Measurements from ENCODE around the gene RAPGEF1.

RAPGEF1 gene

DNA sequence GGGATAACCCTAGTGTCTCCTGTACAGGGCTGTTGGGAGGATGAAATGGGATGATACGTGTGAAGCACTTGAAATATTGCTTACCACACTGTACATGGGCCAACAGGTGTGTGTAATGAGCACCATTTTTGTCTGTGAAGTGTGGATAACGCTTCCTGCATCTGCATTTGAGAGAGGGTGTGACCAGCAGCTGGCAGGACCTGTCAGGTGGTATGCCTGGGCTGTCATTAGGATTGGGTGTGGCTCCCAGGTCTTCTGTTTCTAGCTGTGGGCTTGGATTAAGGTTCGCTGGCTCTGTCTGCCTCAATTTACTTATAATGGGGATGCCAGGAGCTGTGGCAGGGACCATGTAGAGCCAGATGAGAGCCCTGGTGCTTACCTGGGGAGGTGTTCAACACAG lies 120.2 kb downstream of the RAPGEF1 start:
- POLR2A ChIA-PET, result no interaction called here
- Histone ChIP-seq H3K4me3 (ENCODE audit: control insufficient read depth in 1 of 7, extremely low read depth in 1 of 7, insufficient read depth in 4 of 7, low read depth in 2 of 7, low read length in 6 of 7) (no peak overlapping the region), H3K4me1 (ENCODE audit: control extremely low read depth in 1 of 4, control insufficient read depth in 4 of 4, insufficient read depth in 4 of 4, low read length in 3 of 4) (peaks cover 0 to 19% (median 0%) of the 10 kb centered on the region in 4 experiments), H3K27me3 (replicated peaks in 2 of 5; ENCODE audit: control insufficient read depth in 4 of 5, insufficient read depth in 5 of 5, low read length in 4 of 5) (no peaks in the 10 kb centered on the region), H3K27ac (ENCODE audit: insufficient read depth in 1 of 2, low read depth in 1 of 2, low read length in 2 of 2, poor library complexity in 1 of 2, severe bottlenecking in 2 of 2) (no peak overlapping the region), H3K9me3 (ENCODE audit: control extremely low read depth in 1 of 5, control insufficient read depth in 4 of 5, insufficient read depth in 2 of 5, low read depth in 1 of 5, low read length in 4 of 5) (no peaks in the 10 kb centered on the region), H3K36me3 (ENCODE audit: control insufficient read depth in 4 of 4, insufficient read depth in 4 of 4, low read length in 3 of 4) (peaks cover 5 to 89% (median 59%) of the 10 kb centered on the region in 4 experiments)
- DNase-seq, result no peak
- WGBS (ENCODE audit: insufficient coverage), result 96% methylated on average over 3 of the region's 3 CpGs
- CTCF ChIA-PET, result interaction anchor here (1.4 kb wide), 1 partner anchor 10 kb away, joined by 5 read pairs; no protein-coding TSS in a partner anchor

DNA sequence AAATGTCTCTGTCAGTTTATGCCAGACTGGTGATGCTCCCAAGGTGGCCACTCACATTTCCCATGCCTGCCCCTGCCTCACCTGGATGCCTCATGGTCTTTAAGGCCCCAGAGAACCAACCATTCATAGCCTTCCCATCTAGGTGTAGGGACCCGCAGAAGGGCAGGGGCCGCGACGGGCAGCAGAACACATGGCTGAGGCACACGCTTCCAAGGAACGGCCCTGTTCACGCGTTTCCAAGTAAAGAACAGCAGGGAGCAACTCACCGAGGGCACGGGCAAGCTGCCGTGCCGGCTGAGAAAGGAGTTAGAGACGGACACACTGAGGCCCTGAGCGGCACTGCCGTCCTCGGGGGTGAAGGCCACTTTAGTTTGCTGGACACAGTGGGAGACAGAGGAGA lies 121.1 kb downstream of the RAPGEF1 start:
- DNase-seq, result no peak
- ChIA-PET CTCF (no interaction called here), POLR2A (no interaction called here)
- no peaks in the 10 kb centered on the region for H3K9me3 ChIP-seq (ENCODE audit: control extremely low read depth in 1 of 5, control insufficient read depth in 4 of 5, insufficient read depth in 2 of 5, low read depth in 1 of 5, low read length in 4 of 5)
- peaks cover 5 to 87% (median 56%) of the 10 kb centered on the region in 4 experiments for H3K36me3 ChIP-seq (ENCODE audit: control insufficient read depth in 4 of 4, insufficient read depth in 4 of 4, low read length in 3 of 4)
- 98% methylated on average over 12 of the region's 16 CpGs for WGBS (ENCODE audit: insufficient coverage)
- no peak overlapping the region for H3K27ac ChIP-seq (ENCODE audit: insufficient read depth in 1 of 2, low read depth in 1 of 2, low read length in 2 of 2, poor library complexity in 1 of 2, severe bottlenecking in 2 of 2)
- H3K4me1 ChIP-seq (ENCODE audit: control extremely low read depth in 1 of 4, control insufficient read depth in 4 of 4, insufficient read depth in 4 of 4, low read length in 3 of 4), result peaks cover 0 to 19% (median 0%) of the 10 kb centered on the region in 4 experiments
- H3K4me3 ChIP-seq (ENCODE audit: control insufficient read depth in 1 of 7, extremely low read depth in 1 of 7, insufficient read depth in 4 of 7, low read depth in 2 of 7, low read length in 6 of 7), result no peak overlapping the region
- no peaks in the 10 kb centered on the region for H3K27me3 ChIP-seq (replicated peaks in 2 of 5; ENCODE audit: control insufficient read depth in 4 of 5, insufficient read depth in 5 of 5, low read length in 4 of 5)

DNA sequence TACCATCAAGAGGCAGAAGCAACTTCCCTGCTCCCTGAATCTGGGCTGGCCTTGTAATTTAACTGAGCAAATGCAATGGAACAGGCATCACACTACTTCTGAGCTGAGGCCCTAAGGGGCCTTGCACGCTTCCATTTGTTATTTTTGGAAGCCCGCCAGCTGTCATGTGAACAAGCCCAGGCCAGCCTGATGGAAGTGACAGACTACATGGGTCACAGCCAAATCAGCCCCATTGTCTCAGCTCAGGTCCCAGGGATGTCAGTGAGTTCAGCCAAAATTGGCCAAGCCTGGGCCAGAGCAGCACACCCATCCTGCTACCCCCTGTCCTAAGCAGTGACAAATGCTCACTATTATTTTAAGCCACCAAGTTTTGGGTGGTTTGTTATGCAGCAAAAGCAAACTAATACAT lies 121.8 kb downstream of the RAPGEF1 start:
- Histone ChIP-seq H3K27me3 (replicated peaks in 2 of 5; ENCODE audit: control insufficient read depth in 4 of 5, insufficient read depth in 5 of 5, low read length in 4 of 5) (no peaks in the 10 kb centered on the region), H3K4me1 (ENCODE audit: control extremely low read depth in 1 of 4, control insufficient read depth in 4 of 4, insufficient read depth in 4 of 4, low read length in 3 of 4) (peaks cover 0 to 19% (median 0%) of the 10 kb centered on the region in 4 experiments), H3K4me3 (ENCODE audit: control insufficient read depth in 1 of 7, extremely low read depth in 1 of 7, insufficient read depth in 4 of 7, low read depth in 2 of 7, low read length in 6 of 7) (no peak overlapping the region), H3K27ac (ENCODE audit: insufficient read depth in 1 of 2, low read depth in 1 of 2, low read length in 2 of 2, poor library complexity in 1 of 2, severe bottlenecking in 2 of 2) (no peak overlapping the region), H3K9me3 (ENCODE audit: control extremely low read depth in 1 of 5, control insufficient read depth in 4 of 5, insufficient read depth in 2 of 5, low read depth in 1 of 5, low read length in 4 of 5) (no peaks in the 10 kb centered on the region), H3K36me3 (ENCODE audit: control insufficient read depth in 4 of 4, insufficient read depth in 4 of 4, low read length in 3 of 4) (peaks cover 5 to 87% (median 55%) of the 10 kb centered on the region in 4 experiments)
- WGBS (ENCODE audit: insufficient coverage), result 80% methylated on average over 2 of the region's 2 CpGs
- CTCF ChIA-PET, result interaction anchor here (0.6 kb wide), 1 partner anchor 20 kb away, joined by 3 read pairs; no protein-coding TSS in a partner anchor
- POLR2A ChIA-PET, result no interaction called here
- DNase-seq, result no peak

DNA sequence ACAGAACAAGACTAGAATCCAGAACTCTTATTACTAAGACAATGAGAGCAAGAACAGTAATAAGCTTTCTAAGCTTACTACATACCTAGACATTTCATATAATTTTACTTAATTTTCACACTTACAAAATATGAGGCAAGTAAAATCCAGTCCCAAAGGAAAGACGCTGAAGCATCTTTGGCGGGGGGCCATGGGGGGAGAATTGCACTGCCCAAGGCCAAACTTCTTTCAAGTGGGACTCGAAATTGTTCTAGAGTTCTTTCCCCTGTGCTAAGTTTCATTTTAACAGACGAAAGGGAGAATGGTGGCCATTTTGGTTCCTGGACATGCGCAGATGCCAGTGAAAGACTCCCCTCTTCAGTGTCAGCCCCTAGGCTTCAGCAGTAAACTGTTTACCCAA lies 122.3 kb downstream of the RAPGEF1 start:
- Histone ChIP-seq H3K4me3 (ENCODE audit: control insufficient read depth in 1 of 7, extremely low read depth in 1 of 7, insufficient read depth in 4 of 7, low read depth in 2 of 7, low read length in 6 of 7) (no peak overlapping the region), H3K36me3 (ENCODE audit: control insufficient read depth in 4 of 4, insufficient read depth in 4 of 4, low read length in 3 of 4) (peaks cover 5 to 89% (median 55%) of the 10 kb centered on the region in 4 experiments), H3K27me3 (replicated peaks in 2 of 5; ENCODE audit: control insufficient read depth in 4 of 5, insufficient read depth in 5 of 5, low read length in 4 of 5) (no peaks in the 10 kb centered on the region), H3K9me3 (ENCODE audit: control extremely low read depth in 1 of 5, control insufficient read depth in 4 of 5, insufficient read depth in 2 of 5, low read depth in 1 of 5, low read length in 4 of 5) (no peaks in the 10 kb centered on the region), H3K27ac (ENCODE audit: insufficient read depth in 1 of 2, low read depth in 1 of 2, low read length in 2 of 2, poor library complexity in 1 of 2, severe bottlenecking in 2 of 2) (no peak overlapping the region), H3K4me1 (ENCODE audit: control extremely low read depth in 1 of 4, control insufficient read depth in 4 of 4, insufficient read depth in 4 of 4, low read length in 3 of 4) (peaks cover 0 to 19% (median 0%) of the 10 kb centered on the region in 4 experiments)
- ChIA-PET CTCF (interaction anchor here (0.6 kb wide), 1 partner anchor 19 kb away, joined by 3 read pairs; no protein-coding TSS in a partner anchor), POLR2A (no interaction called here)
- no peak for DNase-seq
- WGBS (ENCODE audit: insufficient coverage), result 96% methylated on average over 5 of the region's 5 CpGs

DNA sequence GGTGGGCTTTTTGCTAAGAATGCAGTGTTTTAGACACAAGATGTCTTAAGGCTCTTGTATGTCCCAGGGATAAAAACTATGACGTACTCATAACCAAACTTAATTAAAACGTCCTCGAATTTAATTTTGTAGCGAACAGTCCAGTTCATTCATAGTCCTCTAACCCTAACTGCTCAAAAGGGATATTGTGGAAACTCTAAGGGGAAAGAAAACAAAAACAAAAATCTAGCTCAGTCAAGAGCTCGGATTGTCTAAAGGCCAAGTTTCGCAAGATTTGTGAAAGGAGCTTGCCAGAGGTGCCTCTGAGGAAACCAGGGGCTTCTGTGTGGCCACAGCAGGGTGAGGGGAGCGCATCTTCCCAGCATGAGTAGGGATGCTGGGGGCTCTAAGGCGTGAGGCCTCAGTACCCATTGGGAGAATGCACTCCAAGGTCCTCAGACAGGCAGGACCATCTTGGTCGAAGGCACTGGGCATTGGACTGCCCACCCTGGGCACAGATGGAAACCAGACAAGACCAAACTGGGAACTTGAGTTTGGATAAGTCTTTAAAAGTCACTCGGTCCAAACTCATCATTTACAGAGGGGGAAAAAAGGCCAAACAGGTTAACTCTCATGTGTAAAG lies 122.8 kb downstream of the RAPGEF1 start:
- Histone ChIP-seq H3K4me1 (ENCODE audit: control extremely low read depth in 1 of 4, control insufficient read depth in 4 of 4, insufficient read depth in 4 of 4, low read length in 3 of 4) (peaks cover 0 to 14% (median 0%) of the 10 kb centered on the region in 4 experiments), H3K27ac (ENCODE audit: insufficient read depth in 1 of 2, low read depth in 1 of 2, low read length in 2 of 2, poor library complexity in 1 of 2, severe bottlenecking in 2 of 2) (no peak overlapping the region), H3K9me3 (ENCODE audit: control extremely low read depth in 1 of 5, control insufficient read depth in 4 of 5, insufficient read depth in 2 of 5, low read depth in 1 of 5, low read length in 4 of 5) (no peaks in the 10 kb centered on the region), H3K36me3 (ENCODE audit: control insufficient read depth in 4 of 4, insufficient read depth in 4 of 4, low read length in 3 of 4) (peaks cover 5 to 87% (median 53%) of the 10 kb centered on the region in 4 experiments), H3K27me3 (replicated peaks in 2 of 5; ENCODE audit: control insufficient read depth in 4 of 5, insufficient read depth in 5 of 5, low read length in 4 of 5) (no peaks in the 10 kb centered on the region), H3K4me3 (ENCODE audit: control insufficient read depth in 1 of 7, extremely low read depth in 1 of 7, insufficient read depth in 4 of 7, low read depth in 2 of 7, low read length in 6 of 7) (no peak overlapping the region)
- no peak for DNase-seq
- CTCF ChIA-PET, result no interaction called here
- POLR2A ChIA-PET, result no interaction called here
- 80% methylated on average over 9 of the region's 10 CpGs for WGBS (ENCODE audit: insufficient coverage)

DNA sequence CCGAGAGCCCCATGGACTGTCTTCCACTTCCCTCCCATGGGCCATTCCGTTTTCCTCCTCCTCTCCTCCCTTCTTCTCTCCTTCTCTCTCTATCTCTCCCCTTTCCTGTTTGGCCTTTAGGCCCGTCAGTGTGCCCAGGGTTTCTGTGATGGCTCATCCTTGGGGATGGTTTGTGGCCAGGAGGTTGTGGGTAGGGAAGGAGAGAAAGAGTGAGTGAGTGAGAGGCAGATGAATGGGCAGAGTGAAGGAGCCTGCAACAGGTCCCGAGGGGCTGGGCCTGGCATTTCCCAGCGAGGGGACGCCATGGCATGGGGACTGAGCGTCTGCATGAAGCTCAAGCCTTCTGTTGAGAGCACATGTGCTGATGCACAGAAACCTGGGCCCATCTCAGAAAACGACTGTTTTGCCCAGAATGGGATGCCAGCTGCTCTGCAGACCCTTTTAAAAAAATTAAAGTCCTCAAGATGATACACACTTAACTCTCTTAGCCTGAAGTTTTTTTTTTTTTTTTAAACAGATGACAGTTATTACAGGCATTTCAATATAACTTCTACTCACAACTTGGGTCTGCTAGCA lies 125.4 kb downstream of the RAPGEF1 start:
- no peak overlapping the region for H3K27ac ChIP-seq (ENCODE audit: insufficient read depth in 1 of 2, low read depth in 1 of 2, low read length in 2 of 2, poor library complexity in 1 of 2, severe bottlenecking in 2 of 2)
- no peak for DNase-seq
- ChIA-PET POLR2A (interaction anchor here (0.7 kb wide), 1 partner anchor 16 kb away, joined by 4 read pairs; no protein-coding TSS in a partner anchor), CTCF (interaction anchor here (0.6 to 1.0 kb wide), 2 partner anchors 8 to 36 kb away, joined by 3 read pairs; no protein-coding TSS in a partner anchor)
- no peaks in the 10 kb centered on the region for H3K27me3 ChIP-seq (replicated peaks in 2 of 5; ENCODE audit: control insufficient read depth in 4 of 5, insufficient read depth in 5 of 5, low read length in 4 of 5)
- WGBS (ENCODE audit: insufficient coverage), result 91% methylated on average over 4 of the region's 8 CpGs
- H3K9me3 ChIP-seq (ENCODE audit: control extremely low read depth in 1 of 5, control insufficient read depth in 4 of 5, insufficient read depth in 2 of 5, low read depth in 1 of 5, low read length in 4 of 5), result no peaks in the 10 kb centered on the region
- peaks cover 3 to 21% (median 12%) of the 10 kb centered on the region in 4 experiments for H3K4me1 ChIP-seq (ENCODE audit: control extremely low read depth in 1 of 4, control insufficient read depth in 4 of 4, insufficient read depth in 4 of 4, low read length in 3 of 4)
- H3K36me3 ChIP-seq (ENCODE audit: control insufficient read depth in 4 of 4, insufficient read depth in 4 of 4, low read length in 3 of 4), result peaks cover 7 to 71% (median 32%) of the 10 kb centered on the region in 4 experiments
- no peak overlapping the region for H3K4me3 ChIP-seq (ENCODE audit: control insufficient read depth in 1 of 7, extremely low read depth in 1 of 7, insufficient read depth in 4 of 7, low read depth in 2 of 7, low read length in 6 of 7)

DNA sequence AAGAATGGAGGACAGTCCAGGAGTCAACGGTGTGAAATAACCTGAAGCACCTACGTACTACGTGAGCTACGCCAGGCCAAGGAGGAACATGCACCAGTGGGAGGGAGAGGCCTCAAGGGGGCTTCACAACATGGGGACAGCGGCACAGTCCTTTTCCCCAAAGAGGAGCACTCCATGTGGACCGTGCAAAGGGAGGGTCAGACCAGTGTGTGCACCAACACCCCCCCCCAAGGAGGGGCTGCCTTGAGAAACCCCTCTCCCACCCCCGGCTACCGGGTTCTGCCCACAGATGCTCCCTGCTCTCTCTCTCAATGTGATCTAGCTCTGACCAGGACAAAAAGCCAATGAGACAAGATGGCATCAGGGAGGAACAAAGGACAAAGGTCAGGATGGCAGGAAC lies 126.0 kb downstream of the RAPGEF1 start:
- Histone ChIP-seq H3K9me3 (ENCODE audit: control extremely low read depth in 1 of 5, control insufficient read depth in 4 of 5, insufficient read depth in 2 of 5, low read depth in 1 of 5, low read length in 4 of 5) (no peaks in the 10 kb centered on the region), H3K4me1 (ENCODE audit: control extremely low read depth in 1 of 4, control insufficient read depth in 4 of 4, insufficient read depth in 4 of 4, low read length in 3 of 4) (peaks cover 3 to 21% (median 12%) of the 10 kb centered on the region in 4 experiments), H3K4me3 (ENCODE audit: control insufficient read depth in 1 of 7, extremely low read depth in 1 of 7, insufficient read depth in 4 of 7, low read depth in 2 of 7, low read length in 6 of 7) (no peak overlapping the region), H3K27ac (ENCODE audit: insufficient read depth in 1 of 2, low read depth in 1 of 2, low read length in 2 of 2, poor library complexity in 1 of 2, severe bottlenecking in 2 of 2) (no peak overlapping the region), H3K27me3 (replicated peaks in 2 of 5; ENCODE audit: control insufficient read depth in 4 of 5, insufficient read depth in 5 of 5, low read length in 4 of 5) (no peaks in the 10 kb centered on the region), H3K36me3 (ENCODE audit: control insufficient read depth in 4 of 4, insufficient read depth in 4 of 4, low read length in 3 of 4) (peaks cover 5 to 70% (median 29%) of the 10 kb centered on the region in 4 experiments)
- no peak for DNase-seq
- POLR2A ChIA-PET, result no interaction called here
- 97% methylated on average over 5 of the region's 8 CpGs for WGBS (ENCODE audit: insufficient coverage)
- CTCF ChIA-PET, result interaction anchor here (0.6 to 1.3 kb wide), 3 partner anchors 8 to 36 kb away, joined by 3 read pairs; no protein-coding TSS in a partner anchor

Data from common myeloid progenitor, CD34-positive (primary cell).